GM23248 (cell line): ENCODE measurements around the gene TENT4A. TPM values are rescaled to one million over a fixed set of nuclear protein-coding genes. Genes with fewer than 3 reads are reported as not detected.

Experiments
- DNase-seq: peaks from one replicate; pipeline ENCODE4 v3.0.0-alpha.2; 2015
- H2AFZ ChIP-seq: fragments of 200-600 bp; sonication (generic); 2 replicates; pipeline ENCODE4 v1.6.1; 2016; ENCODE audit warnings: antibody characterized with exemption
- H3F3A ChIP-seq: fragments of 200-600 bp; sonication (generic); 2 replicates; pipeline ENCODE4 v1.6.1; 2016; ENCODE audit warnings: mild to moderate bottlenecking, antibody characterized with exemption, mixed run types; ENCODE audit not compliant: insufficient read depth
- H3K27ac ChIP-seq: fragments of 200-600 bp; sonication (generic); 2 replicates; pipeline ENCODE4 v1.5.1; 2016; ENCODE audit warnings: mild to moderate bottlenecking
- H3K27me3 ChIP-seq: fragments of 200-600 bp; sonication (generic); replicated peaks from 2 replicates; pipeline ENCODE4 v1.6.1; 2016; ENCODE audit warnings: mild to moderate bottlenecking; ENCODE audit not compliant: insufficient read depth
- H3K36me3 ChIP-seq: fragments of 200-600 bp; sonication (generic); 2 replicates; pipeline ENCODE4 v1.6.1; 2016; ENCODE audit warnings: low read depth, mild to moderate bottlenecking
- H3K4me1 ChIP-seq: fragments of 200-600 bp; sonication (generic); 2 replicates; pipeline ENCODE4 v1.6.1; 2016; ENCODE audit warnings: mild to moderate bottlenecking; ENCODE audit not compliant: insufficient read depth
- H3K4me2 ChIP-seq: fragments of 200-600 bp; sonication (generic); one replicate; pipeline ENCODE4 v1.6.1; 2016; ENCODE audit warnings: mild to moderate bottlenecking; ENCODE audit not compliant: unreplicated experiment
- H3K4me3 ChIP-seq: fragments of 200-600 bp; sonication (generic); 2 replicates; pipeline ENCODE4 v1.5.1; 2016; ENCODE audit warnings: mild to moderate bottlenecking
- H3K79me2 ChIP-seq: fragments of 200-600 bp; sonication (generic); 2 replicates; pipeline ENCODE4 v1.6.1; 2016; ENCODE audit warnings: mild to moderate bottlenecking; ENCODE audit not compliant: insufficient read depth
- H3K9ac ChIP-seq: fragments of 200-600 bp; sonication (generic); 2 replicates; pipeline ENCODE4 v1.6.1; 2016; ENCODE audit warnings: mild to moderate bottlenecking
- H3K9me2 ChIP-seq: fragments of 200-600 bp; sonication (generic); 2 replicates; pipeline ENCODE4 v1.6.1; 2016; ENCODE audit warnings: mixed run types, mild to moderate bottlenecking, moderate library complexity; ENCODE audit not compliant: insufficient read depth
- H3K9me3 ChIP-seq: fragments of 200-600 bp; sonication (generic); one replicate; pipeline ENCODE4 v1.6.1; 2017; ENCODE audit warnings: low read depth
- H4K20me1 ChIP-seq: fragments of 200-600 bp; sonication (generic); 2 replicates; pipeline ENCODE4 v1.6.0; 2016; ENCODE audit not compliant: insufficient read depth
- EZH2 ChIP-seq: fragments of 200-600 bp; sonication (generic); IDR thresholded peaks from 2 replicates; pipeline ENCODE4 v1.6.1; 2018; ENCODE audit warnings: antibody characterized with exemption, mild to moderate bottlenecking; ENCODE audit not compliant: insufficient read depth, poor library complexity, severe bottlenecking
- EZH2phosphoT487 ChIP-seq: fragments of 200-600 bp; sonication (generic); IDR thresholded peaks from 2 replicates; pipeline ENCODE4 v1.6.1; 2018; ENCODE audit warnings: antibody characterized with exemption, moderate library complexity, mild to moderate bottlenecking, low read depth; ENCODE audit not compliant: insufficient read depth
- WGBS, 2 experiments: methylation state at CpG; one replicate each; pipeline ENCODE4 v1.1.6; 2015 to 2017; ENCODE audit warnings: low lambda C conversion rate in 2 of 2, low coverage in 1 of 2; ENCODE audit errors: missing lambda C conversion rate in 2 of 2; 5-methylcytosine and 5-hydroxymethylcytosine counted together
- in situ Hi-C: fragments of 300-500 bp; cut with MboI; formaldehyde crosslinking; loops from 2 replicates; pipeline ENCODE4 v1.15.0; 2020
- polyA plus RNA-seq: library from polyadenylated mRNA; unstranded; fragments of >200 nt; fragmentation: Nextera tagmentation; extraction: Ambion mirVana; gene quantifications from 2 replicates; pipeline ENCODE4 v1.2.1, GENCODE V29; 2016
- total RNA-seq: library from RNA; depleted of rRNA; stranded (reverse); fragments of >200 nt; shearing (Covaris generic); gene quantifications from 2 replicates; pipeline ENCODE4 v1.2.3, GENCODE V29; 2014; rRNA removed

TENT4A gene
- total and polyA plus RNA-seq, 2 experiments from 2014 or later, result 3.0 to 17.6 TPM

- Histone ChIP-seq H3K79me2 (no peaks in the 10 kb centered on the region), H3K9ac (no peak overlapping the region), H3K36me3 (no peaks in the 10 kb centered on the region), H3K4me1 (peaks cover 13% of the 10 kb centered on the region), H3K9me2 (no peaks in the 10 kb centered on the region), H3K4me2 (no peak overlapping the region), H4K20me1 (no peaks in the 10 kb centered on the region), H3K4me3 (no peak overlapping the region), H3F3A (peaks cover 12% of the 10 kb centered on the region), H3K27me3 (no peaks in the 10 kb centered on the region), H3K9me3 (no peaks in the 10 kb centered on the region), H2AFZ (no peak overlapping the region), H3K27ac (no peak overlapping the region)
- 24% methylated on average over 5 of the region's 5 CpGs for WGBS, 2 experiments
- in situ Hi-C loops, result no loop called here
- no peak for TF ChIP-seq EZH2
- TF ChIP-seq EZH2phosphoT487, result no peak
- peak; percentile 63 for DNase-seq
Observed at GRCh38 chr5:6804766-6805501, 91.7 kb downstream of the TENT4A start.

GRCh38 chr5:6805841-6806240 is 92.6 kb downstream of the TENT4A start:
- H3K79me2 ChIP-seq, result no peaks in the 10 kb centered on the region
- H2AFZ ChIP-seq, result no peak overlapping the region
- no peaks in the 10 kb centered on the region for H3K27me3 ChIP-seq
- peaks cover 12% of the 10 kb centered on the region for H3F3A ChIP-seq
- no peak overlapping the region for H3K27ac ChIP-seq
- H3K4me1 ChIP-seq, result peaks cover 13% of the 10 kb centered on the region
- H3K4me2 ChIP-seq, result no peak overlapping the region
- no peaks in the 10 kb centered on the region for H4K20me1 ChIP-seq
- H3K36me3 ChIP-seq, result no peaks in the 10 kb centered on the region
- no peak overlapping the region for H3K9ac ChIP-seq
- H3K9me3 ChIP-seq, result no peaks in the 10 kb centered on the region
- no peak for DNase-seq
- 59 to 64% methylated on average over 2 of the region's 2 CpGs for WGBS, 2 experiments
- H3K9me2 ChIP-seq, result no peaks in the 10 kb centered on the region
- TF ChIP-seq EZH2phosphoT487 (no peak), EZH2 (no peak)
- in situ Hi-C loops, result no loop called here
- H3K4me3 ChIP-seq, result no peak overlapping the region

Other genes with a start within 250 kb of the TENT4A start
- 43.0 and 51.0 TPM in 2 replicates for gene NSUN2, start 80.4 kb upstream of the TENT4A start, total RNA-seq
- 47.2 and 48.2 TPM in 2 replicates for gene NSUN2, start 80.4 kb upstream of the TENT4A start, polyA plus RNA-seq
- gene SRD5A1, start 80.0 kb upstream of the TENT4A start, total RNA-seq, result 11.8 and 20.2 TPM in 2 replicates
- 18.8 and 18.9 TPM in 2 replicates for gene SRD5A1, start 80.0 kb upstream of the TENT4A start, polyA plus RNA-seq